A673 (cell line): Measurements from ENCODE around the gene MYPN.

ENCODE experiments used
- CTCF ChIP-seq: fragments of 300-800, 200-600 bp; sonication (generic); conservative IDR thresholded peaks from 2 replicates; pipeline ENCODE4 v1.5.1; 2017; ENCODE audit warnings: low read depth, mild to moderate bottlenecking, antibody characterized with exemption, low read length, moderate library complexity, mixed read lengths
- EZH2 ChIP-seq: fragments of 200-600 bp; sonication (generic); IDR thresholded peaks from 2 replicates; pipeline ENCODE4 v1.6.1; 2017; ENCODE audit warnings: borderline replicate concordance, low read depth, mild to moderate bottlenecking, mixed read lengths, antibody characterized with exemption, low read length; ENCODE audit not compliant: poor library complexity, severe bottlenecking

- TF ChIP-seq CTCF (no peak), EZH2 (no peak)
Measured at GRCh38 chr10:68192113-68192512, 82.8 kb downstream of the MYPN start.
